ENCODE measurements around the gene PDCD11.
"Not testable (repeated sequence)": the region's sequence is repeated elsewhere in the genome, so short reads cannot be mapped to it uniquely, and the experiment has no call there.

PDCD11 gene, protein sequence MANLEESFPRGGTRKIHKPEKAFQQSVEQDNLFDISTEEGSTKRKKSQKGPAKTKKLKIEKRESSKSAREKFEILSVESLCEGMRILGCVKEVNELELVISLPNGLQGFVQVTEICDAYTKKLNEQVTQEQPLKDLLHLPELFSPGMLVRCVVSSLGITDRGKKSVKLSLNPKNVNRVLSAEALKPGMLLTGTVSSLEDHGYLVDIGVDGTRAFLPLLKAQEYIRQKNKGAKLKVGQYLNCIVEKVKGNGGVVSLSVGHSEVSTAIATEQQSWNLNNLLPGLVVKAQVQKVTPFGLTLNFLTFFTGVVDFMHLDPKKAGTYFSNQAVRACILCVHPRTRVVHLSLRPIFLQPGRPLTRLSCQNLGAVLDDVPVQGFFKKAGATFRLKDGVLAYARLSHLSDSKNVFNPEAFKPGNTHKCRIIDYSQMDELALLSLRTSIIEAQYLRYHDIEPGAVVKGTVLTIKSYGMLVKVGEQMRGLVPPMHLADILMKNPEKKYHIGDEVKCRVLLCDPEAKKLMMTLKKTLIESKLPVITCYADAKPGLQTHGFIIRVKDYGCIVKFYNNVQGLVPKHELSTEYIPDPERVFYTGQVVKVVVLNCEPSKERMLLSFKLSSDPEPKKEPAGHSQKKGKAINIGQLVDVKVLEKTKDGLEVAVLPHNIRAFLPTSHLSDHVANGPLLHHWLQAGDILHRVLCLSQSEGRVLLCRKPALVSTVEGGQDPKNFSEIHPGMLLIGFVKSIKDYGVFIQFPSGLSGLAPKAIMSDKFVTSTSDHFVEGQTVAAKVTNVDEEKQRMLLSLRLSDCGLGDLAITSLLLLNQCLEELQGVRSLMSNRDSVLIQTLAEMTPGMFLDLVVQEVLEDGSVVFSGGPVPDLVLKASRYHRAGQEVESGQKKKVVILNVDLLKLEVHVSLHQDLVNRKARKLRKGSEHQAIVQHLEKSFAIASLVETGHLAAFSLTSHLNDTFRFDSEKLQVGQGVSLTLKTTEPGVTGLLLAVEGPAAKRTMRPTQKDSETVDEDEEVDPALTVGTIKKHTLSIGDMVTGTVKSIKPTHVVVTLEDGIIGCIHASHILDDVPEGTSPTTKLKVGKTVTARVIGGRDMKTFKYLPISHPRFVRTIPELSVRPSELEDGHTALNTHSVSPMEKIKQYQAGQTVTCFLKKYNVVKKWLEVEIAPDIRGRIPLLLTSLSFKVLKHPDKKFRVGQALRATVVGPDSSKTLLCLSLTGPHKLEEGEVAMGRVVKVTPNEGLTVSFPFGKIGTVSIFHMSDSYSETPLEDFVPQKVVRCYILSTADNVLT (N-terminal part only)

DNA sequence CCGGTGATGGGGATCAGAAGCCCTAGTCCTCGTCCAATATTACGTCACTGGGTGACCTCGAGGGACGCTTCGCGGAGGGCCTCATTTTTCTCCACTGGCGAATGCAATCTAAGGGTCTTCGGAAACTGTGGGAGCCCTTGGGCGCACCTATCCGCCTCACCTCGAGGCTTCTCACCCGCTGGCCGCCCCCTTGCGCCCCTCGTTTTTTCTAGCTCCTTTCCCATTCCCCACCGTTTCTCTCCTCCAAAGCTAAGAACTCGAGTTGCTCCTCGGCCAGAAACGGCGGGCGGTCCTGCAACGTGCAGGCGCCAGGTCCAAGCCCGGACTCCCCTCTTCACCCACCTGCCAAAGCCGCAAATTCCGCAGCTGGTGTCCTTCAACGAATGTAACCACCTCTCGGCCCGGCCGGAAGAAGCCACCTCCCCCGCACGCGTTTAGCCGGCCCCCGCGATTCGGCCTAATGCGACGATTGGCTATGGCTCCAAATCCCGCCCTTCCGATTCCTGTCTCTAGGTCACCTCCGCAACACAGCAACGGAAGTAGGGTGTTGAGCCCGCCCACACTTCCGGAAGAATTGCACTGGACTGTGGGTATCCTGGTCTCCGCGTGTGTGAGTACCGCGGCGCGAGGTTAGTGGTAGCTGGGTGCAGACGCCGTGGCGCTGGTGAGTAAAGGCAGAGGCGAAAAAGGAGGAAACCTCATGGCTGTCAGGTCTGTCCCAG is at the start of gene PDCD11, which contains the start of gene ATP5MK:
Gene PDCD11 (plus strand): TSS at position 560 of the 722 bp plus-strand sequence. CDS start 1,801 bp downstream, outside the sequence.
Gene ATP5MK (minus strand): TSS at position 409 of the 722 bp plus-strand sequence. CDS start 4,018 bp downstream, outside the sequence.
- DNase-seq (ENCODE audit: low read depth, low spot score), result peak; percentile 99

DNA sequence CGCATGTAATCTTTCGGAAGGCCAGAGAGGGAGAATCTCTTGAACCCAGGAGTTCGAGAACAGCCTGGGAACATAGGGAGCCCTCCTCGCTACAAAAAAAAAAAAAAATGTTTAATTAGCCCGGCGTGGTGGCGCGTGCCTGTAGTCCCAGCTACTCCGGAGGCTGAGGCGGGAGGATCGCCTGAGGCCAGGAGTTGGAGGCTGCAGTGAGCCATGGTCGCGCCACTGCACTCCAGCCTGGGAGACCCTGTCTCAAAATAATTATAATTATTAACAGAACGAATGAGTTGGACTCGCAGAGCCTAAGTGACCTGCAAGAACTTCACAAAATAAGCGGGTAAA is 46.3 kb upstream of the PDCD11 start:
- DNase-seq (ENCODE audit: low read depth, low spot score), result peak; percentile 1

DNA sequence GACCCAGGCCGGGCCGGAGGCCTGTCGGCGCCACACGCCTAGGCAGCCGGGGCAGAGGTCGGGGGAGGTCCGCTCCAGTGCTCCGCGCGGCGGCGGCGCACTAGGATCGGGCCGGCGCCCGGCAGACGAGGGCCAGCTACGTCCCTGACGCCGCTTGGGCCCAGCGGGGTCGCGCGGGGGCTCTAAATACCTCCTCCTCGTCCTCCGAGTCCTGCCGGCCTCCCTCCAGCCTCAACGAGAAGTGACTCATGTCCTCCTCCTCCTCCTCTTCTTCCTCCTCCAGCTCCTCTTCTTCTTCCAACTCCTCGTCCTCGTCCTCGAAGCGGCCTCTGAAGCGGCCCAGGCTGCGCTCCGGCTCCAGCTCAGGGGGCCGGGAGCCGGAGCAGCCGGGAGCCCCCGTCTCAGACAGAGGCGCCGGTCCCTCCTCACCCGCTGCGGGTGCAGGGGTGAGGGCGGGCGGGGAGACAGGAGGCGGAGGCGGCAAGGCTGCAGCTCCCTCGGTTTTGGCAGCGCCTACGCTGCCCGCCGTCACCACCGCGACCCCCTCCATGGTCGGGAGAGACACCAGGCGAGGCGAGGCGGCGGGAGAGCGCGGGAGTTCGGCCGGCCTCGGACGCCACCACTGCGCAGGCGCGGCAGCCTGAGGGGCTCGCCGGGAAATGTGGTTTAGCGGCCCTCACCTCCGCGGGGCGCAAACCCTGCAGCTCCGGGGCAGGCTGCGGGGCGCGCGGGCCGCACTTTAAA is 45.7 kb upstream of the PDCD11 start, which contains the start of gene PCGF6:
Gene PCGF6 (minus strand): TSS at position 624 of the 744 bp plus-strand sequence. CDS start 74 bp downstream, at position 550.
- DNase-seq (ENCODE audit: low read depth, low spot score), result peak; percentile 95

DNA sequence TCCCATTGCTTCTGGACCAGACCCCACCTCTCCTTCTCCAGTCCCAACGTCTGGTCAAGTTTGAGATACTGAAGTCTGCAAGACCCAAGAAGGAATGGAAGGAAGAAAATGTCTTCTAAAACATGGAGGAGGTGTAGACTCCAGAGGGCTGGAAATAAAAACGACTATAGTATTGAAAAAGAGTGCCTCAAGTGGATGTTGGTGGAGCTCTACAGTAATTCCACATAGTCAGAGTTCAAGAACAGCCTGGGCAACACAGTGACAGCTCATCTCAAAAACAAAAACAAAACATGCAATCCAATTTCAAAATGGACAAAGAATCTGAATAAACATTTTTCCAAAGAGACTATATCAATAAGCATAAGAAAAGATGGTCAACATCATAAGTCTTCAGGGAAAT is 43.1 kb upstream of the PDCD11 start:
- no peak for DNase-seq (ENCODE audit: low read depth, low spot score)

DNA sequence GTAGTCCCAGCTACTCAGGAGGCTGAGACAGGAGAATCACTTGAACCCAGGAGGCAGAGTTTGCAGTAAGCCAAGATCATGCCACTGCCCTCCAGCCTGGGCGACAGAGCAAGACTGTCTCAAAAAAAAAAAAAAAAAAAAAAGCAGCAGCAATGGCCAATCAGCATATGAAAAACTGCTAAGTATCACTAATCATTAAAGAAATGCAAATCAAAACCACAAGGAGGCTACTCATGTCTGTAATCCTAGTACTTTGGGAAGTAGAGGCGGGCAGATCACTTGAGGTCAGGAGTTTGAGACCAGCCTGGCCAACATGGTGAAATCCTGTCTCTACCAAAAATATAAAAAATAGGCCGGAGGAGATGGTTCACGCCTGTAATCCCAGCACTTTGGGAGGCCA is 41.9 kb upstream of the PDCD11 start:
- DNase-seq (ENCODE audit: low read depth, low spot score), result not testable (repeated sequence)

DNA sequence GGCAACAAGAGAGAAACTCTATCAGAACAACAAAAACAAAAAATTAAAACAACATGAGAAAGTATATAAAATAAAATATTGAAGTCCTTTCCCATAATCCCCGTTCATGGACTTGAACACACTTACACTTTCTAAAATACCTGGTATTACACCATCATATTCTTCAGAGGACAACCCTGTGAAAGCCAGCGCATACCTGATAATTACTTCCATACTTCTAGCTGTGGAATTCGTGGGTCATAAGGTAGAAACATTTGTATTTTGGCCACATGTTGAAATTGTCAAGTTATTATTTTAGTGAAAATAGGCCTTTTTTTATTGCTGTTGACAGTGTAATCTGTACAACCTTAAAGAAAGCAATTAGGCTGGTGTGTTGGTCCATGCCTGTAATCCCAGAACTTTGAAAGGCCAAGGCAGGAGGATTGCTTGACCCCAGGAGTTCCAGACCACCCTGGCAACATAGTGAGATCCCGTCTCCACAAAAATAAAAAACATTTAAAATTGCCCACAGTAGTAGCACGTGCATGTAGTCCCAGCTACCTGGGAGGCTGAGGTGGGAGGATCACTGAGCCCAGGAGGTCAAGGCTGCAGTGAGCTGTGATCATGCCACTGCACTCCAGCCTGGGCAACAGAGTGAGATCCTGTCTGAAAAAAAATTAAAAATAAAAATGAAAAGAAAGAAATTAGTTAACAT is 40.4 kb upstream of the PDCD11 start:
- no peak for DNase-seq (ENCODE audit: low read depth, low spot score)

DNA sequence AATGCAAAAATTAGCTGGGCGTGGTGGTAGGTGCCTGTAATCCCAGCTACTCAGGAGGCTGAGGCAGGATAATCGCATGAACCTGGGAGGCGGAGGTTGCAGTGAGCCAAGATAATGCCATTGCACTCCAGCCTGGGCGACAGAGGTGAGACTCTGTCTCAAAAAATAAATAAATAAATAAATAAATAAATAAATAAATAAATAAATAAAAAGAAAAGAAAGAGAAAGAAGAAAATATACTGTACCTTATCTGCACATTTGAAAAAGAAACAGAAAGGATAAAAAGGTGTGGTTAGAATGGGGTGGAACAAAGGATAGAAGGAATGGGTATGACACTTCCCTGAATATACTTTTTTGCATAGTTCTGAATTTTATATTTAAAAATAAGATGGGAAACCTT is 36.9 kb upstream of the PDCD11 start:
- not testable (repeated sequence) for DNase-seq (ENCODE audit: low read depth, low spot score)

DNA sequence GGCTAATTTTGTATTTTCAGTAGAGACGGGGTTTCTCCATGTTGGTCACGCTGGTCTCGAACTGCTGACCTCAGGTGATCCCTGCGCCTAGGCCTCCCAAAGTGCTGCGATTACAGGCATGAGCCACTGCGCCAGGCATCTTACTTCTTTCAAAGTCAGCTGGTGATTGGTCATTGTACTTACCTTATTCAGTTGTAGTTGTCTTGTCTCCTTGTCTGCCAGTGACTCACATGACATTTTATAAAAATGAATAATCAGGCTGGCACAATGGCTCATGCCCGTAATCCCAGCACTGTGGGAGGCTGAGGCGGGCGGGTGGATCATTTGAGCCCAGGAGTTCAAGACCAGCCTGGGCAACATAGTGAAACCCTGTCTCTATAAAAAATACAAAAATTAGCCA is 35.6 kb upstream of the PDCD11 start:
- DNase-seq (ENCODE audit: low read depth, low spot score), result not testable (repeated sequence)

DNA sequence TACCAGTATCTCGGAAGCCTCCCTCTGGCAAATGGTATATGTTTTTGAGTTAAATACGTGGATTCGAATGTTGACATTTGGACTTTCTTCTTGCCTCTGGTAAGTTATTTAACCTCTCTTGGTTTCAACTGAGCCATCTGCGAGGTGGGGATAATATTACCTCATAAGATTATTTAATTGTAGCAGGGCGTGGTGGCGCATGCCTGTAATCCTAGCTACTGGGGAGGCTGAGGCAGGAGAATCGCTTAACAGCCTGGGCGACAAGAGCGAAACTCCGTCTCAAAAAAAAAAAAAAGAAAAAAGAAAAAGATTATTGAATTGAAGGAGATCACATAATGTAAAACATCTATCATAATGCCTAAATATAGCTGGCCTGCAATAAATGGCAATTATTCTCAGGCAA is 29.0 kb upstream of the PDCD11 start:
- DNase-seq (ENCODE audit: low read depth, low spot score), result no peak

DNA sequence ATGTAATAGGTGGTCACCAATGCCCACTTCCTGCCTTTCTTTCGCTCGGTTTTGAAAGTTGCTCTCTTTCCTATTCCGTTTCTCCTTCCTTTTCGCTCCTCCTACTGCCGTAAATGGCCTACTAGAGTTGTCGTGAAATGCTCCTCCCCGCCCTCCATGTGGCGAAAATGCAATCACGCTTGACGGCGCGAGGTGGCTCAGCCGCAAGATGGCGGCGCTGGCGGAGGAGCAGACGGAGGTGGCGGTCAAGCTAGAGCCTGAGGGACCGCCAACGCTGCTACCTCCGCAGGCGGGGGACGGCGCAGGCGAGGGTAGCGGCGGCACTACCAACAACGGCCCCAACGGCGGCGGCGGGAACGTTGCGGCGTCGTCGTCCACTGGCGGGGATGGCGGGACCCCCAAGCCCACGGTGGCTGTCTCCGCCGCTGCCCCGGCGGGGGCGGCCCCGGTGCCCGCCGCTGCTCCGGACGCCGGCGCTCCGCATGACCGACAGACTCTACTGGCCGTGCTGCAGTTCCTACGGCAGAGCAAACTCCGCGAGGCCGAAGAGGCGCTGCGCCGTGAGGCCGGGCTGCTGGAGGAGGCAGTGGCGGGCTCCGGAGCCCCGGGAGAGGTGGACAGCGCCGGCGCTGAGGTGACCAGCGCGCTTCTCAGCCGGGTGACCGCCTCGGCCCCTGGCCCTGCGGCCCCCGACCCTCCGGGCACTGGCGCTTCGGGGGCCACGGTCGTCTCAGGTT is 28.5 kb upstream of the PDCD11 start, which contains the start of gene TAF5:
Gene TAF5 (plus strand): TSS at position 195 of the 737 bp plus-strand sequence. CDS start 14 bp downstream, at position 209.
- DNase-seq (ENCODE audit: low read depth, low spot score), result peak; percentile 97

DNA sequence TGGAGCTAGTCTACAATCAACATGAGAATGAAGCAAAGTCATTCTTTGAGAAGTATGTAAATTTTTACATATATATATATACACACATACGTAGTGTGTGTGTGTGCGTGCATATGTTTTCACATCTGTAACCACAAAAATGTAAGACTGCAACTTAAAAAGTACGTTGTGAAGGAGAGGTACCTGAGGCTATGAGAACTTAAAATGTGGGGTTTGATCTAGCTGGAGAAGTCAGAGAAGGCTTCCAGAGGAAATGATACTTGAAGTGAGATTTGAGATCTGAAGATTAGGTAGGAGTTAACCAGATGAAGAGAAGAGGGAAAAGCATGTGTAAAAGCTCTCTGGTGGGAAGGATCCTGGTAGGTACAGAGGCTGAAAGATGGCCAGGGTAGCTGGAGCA is 22.9 kb upstream of the PDCD11 start:
- DNase-seq (ENCODE audit: low read depth, low spot score), result no peak

DNA sequence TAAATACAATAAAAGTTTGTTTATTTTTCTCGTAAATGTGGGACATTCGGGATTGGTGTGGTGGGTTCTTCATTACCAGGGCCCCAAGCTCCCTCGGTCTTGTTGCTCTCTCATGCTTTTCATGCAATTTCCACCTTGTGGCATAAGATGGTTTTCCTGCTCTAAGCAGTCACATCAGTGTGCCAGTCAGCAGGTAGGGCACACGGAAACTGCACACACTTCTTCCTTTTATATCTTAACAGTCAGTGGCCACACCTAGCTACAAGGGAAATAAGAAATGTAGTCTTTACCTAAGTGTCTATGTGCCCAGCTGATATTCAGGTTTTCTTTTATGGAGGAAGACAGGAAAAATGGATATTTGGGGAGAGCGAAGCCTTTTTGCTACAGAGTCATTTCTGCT is 22.2 kb upstream of the PDCD11 start:
- no peak for DNase-seq (ENCODE audit: low read depth, low spot score)

DNA sequence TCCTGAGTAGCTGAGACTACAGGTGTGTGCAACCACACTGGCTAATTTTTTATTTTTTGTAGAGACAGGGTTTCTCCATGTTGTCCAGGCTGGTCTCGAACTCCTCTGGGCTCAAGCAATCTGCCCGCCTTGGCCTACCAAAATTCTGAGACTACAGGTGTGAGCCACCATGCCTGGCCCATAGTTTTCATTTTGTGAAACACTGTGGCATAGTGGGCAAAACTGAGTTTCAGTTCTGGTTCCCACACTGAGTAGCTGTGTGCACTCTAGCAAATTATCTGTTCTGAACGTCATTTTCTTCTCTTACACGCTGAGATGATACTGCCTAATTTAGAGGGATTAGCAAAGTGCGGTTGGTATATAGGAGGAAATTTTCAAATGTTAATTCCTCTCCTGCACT is 13.7 kb upstream of the PDCD11 start:
- no peak for DNase-seq (ENCODE audit: low read depth, low spot score)

DNA sequence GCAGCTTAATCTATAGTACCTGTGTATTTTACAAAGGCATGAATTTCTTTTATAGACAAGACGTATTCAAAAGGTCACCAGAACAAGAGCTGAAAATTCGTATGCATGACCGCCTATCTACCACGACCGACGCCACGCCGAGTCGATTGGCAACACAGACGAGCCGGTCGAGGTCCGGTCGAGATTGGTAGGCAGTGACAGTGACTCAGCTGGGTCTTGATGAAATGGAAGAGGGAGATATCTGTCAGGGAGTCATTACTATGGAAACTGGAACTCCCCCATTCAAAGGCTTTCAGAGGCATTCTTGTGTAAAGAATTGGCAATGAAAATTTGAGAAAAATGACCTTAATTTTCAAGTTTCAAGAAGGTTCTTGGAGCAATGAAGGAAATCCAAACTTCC is 2.2 kb upstream of the PDCD11 start:
- peak; percentile 21 for DNase-seq (ENCODE audit: low read depth, low spot score)

DNA sequence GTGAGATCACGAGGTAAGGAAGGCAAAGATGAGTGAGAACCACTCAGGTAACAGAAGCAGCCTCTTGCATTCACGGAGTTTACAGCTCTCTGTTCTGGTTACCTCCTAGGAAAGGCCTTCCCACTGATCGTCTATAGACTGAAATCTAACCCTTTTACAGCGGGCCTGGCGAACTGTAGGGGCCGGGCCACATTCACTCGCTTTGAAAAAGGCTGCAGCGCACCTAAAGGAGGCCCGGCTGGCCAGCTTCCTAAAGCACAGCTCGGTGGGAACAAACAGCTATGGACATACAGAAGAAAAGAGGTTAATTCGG is 716 bp upstream of the PDCD11 start:
- DNase-seq (ENCODE audit: low read depth, low spot score), result peak; percentile 43

DNA sequence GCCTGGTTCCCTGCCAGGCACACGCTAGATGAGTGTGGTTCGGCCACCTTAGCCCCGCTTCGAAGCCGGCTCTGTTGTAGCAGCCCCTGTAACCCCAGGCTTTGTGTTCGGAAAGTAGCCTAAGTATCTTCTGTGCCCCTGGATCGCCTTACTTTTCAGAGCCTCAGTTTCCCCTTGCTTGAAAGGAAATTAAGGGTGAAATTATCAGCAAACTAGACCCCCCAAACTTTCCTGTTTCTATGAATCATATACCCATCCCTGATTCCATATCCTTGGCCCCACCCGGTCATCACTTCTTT is 312 bp downstream of the PDCD11 start:
- DNase-seq (ENCODE audit: low read depth, low spot score), result no peak

DNA sequence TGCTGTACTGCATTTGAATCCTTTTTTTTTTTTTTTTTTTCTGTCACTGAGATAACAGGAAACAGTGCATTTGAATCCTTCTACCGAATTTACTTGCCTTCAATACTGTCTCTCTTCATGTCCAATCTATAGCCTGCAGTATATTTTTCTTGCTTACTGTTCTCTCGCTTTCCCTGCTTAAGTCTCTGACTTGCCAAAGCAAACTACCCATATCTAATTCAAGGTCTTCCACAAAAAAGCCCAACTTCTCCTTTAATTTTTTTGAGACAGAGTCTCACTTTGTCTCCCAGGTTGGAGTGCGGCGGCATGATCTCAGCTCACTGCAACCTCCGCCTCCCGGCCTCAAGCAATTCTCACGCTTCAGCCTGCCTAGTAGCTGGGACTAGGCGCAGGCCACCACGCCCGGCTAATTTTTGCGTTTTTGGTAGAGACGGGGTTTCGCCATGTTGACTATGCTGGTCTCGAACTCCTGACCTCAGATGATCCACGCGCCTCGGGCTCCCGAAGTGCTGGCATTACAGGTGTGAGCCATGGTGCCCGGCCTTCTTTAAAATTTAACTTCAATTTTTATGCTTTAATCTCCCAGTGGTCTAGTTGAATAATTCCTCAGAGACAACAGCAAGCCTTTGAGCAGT is 882 bp downstream of the PDCD11 start:
- peak; percentile 2 for DNase-seq (ENCODE audit: low read depth, low spot score)

DNA sequence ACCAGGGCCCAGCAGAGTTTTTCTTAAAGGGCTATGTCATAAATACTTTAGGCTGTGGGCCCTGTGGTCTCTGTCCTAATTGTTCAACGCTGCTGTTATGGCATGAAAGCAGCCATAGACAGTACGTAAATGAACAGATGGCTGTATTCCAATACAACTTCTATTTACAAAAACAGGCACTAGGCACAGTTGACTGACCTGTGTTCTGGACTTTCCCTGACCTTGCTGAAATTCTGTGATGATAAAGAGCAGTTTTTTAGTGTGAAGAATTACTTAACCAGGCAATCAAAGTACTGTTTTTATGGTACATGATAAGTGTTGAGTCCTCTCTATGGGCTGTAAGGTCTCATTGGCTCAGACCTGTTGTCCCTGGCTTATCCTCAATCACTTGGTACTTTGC is 17.1 kb downstream of the PDCD11 start:
- DNase-seq (ENCODE audit: low read depth, low spot score), result no peak

DNA sequence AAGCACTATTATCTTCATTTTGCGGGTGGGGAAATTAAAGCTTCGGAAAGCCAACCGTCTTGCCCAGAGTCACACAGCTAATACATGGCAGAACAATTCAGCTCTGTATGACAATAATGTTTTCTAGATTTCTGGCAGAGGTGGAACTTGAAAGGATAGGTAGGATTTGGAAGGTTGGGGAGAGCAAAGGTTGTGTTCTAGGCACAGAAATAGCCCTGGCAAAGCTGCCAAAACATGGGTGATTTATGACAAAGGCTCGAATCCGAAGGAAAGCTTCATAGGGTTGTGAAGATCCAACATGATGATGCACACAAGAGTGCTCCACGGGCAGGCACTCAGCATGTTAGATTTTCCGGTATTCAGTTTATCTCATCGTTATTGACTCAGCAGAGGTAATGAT is 19.2 kb downstream of the PDCD11 start:
- DNase-seq (ENCODE audit: low read depth, low spot score), result no peak
